Type B pancreatic cell (in vitro differentiated cells): ENCODE measurements around the gene PGLYRP1. TPM values are rescaled to one million over a fixed set of nuclear protein-coding genes. Genes with fewer than 3 reads are reported as not detected.

Experiments used
- DNase-seq: peaks from one replicate; pipeline ENCODE4 v3.0.0; 2021; ENCODE audit warnings: mixed read lengths; ENCODE audit not compliant: unreplicated experiment; ENCODE audit errors: extremely low spot score
- H3K27ac Mint-ChIP-seq: 2 replicates; pipeline ENCODE4 v1.8.0; 2021; ENCODE audit warnings: mild to moderate bottlenecking, mixed read lengths
- H3K27me3 Mint-ChIP-seq: 2 replicates; pipeline ENCODE4 v1.8.0; 2021; ENCODE audit warnings: mixed read lengths
- H3K36me3 Mint-ChIP-seq: 2 replicates; pipeline ENCODE4 v1.8.0; 2021; ENCODE audit warnings: mixed read lengths
- H3K4me1 Mint-ChIP-seq: one replicate; pipeline ENCODE4 v1.8.0; 2021; ENCODE audit warnings: mixed read lengths; ENCODE audit not compliant: unreplicated experiment
- H3K4me3 Mint-ChIP-seq: 2 replicates; pipeline ENCODE4 v1.8.0; 2021; ENCODE audit warnings: mild to moderate bottlenecking, mixed read lengths
- H3K9me3 Mint-ChIP-seq: 2 replicates; pipeline ENCODE4 v1.8.0; 2021; ENCODE audit warnings: mixed read lengths
- CTCF ChIP-seq: fragments of 200-600 bp; sonication (generic); conservative IDR thresholded peaks from 2 replicates; pipeline ENCODE4 v1.5.0; 2021; ENCODE audit warnings: antibody characterized with exemption, mild to moderate bottlenecking
- total RNA-seq: library from RNA; stranded (reverse); gene quantifications from 2 replicates; pipeline ENCODE4 v1.2.1, GENCODE V29; 2021; ENCODE audit warnings: low replicate concordance

PGLYRP1 gene
- total RNA-seq, 1 donor from 2014 or later = not detected

GRCh38 chr19:46065486-46066071 is 42.7 kb upstream of the PGLYRP1 start:
- no peak overlapping the region for H3K4me3 Mint-ChIP-seq
- no peak for DNase-seq
- H3K4me1 Mint-ChIP-seq = no peaks in the 10 kb centered on the region
- H3K36me3 Mint-ChIP-seq = peaks cover 3% of the 10 kb centered on the region
- peaks cover 11% of the 10 kb centered on the region for H3K27me3 Mint-ChIP-seq
- H3K9me3 Mint-ChIP-seq = no peaks in the 10 kb centered on the region
- H3K27ac Mint-ChIP-seq = no peak overlapping the region
- TF ChIP-seq CTCF = no peak

GRCh38 chr19:46063201-46063600 is 40.3 kb upstream of the PGLYRP1 start:
- no peak overlapping the region for H3K4me3 Mint-ChIP-seq

GRCh38 chr19:46060012-46060411 is 37.2 kb upstream of the PGLYRP1 start:
- no peaks in the 10 kb centered on the region for H3K9me3 Mint-ChIP-seq
- peaks cover 13% of the 10 kb centered on the region for H3K27me3 Mint-ChIP-seq
- DNase-seq = no peak

More at GRCh38 chr19:46063201-46063600, 40.3 kb upstream of the PGLYRP1 start:
- Mint-ChIP-seq H3K27ac (no peak overlapping the region), H3K4me1 (no peaks in the 10 kb centered on the region), H3K27me3 (peaks cover 8% of the 10 kb centered on the region), H3K9me3 (no peaks in the 10 kb centered on the region), H3K36me3 (peaks cover 3% of the 10 kb centered on the region)
- DNase-seq = no peak
- no peak for TF ChIP-seq CTCF

GRCh38 chr19:46058778-46059177 is 35.9 kb upstream of the PGLYRP1 start:
- Mint-ChIP-seq H3K4me1 (peaks cover 8% of the 10 kb centered on the region), H3K27ac (no peak overlapping the region), H3K9me3 (no peaks in the 10 kb centered on the region), H3K27me3 (peaks cover 20% of the 10 kb centered on the region), H3K4me3 (no peak overlapping the region), H3K36me3 (no peaks in the 10 kb centered on the region)
- TF ChIP-seq CTCF = no peak
- no peak for DNase-seq

More at GRCh38 chr19:46060012-46060411, 37.2 kb upstream of the PGLYRP1 start:
- Mint-ChIP-seq H3K4me3 (no peak overlapping the region), H3K4me1 (peaks cover 8% of the 10 kb centered on the region), H3K27ac (no peak overlapping the region), H3K36me3 (peaks cover 3% of the 10 kb centered on the region)
- no peak for TF ChIP-seq CTCF

GRCh38 chr19:46056536-46056935 is 33.7 kb upstream of the PGLYRP1 start:
- Mint-ChIP-seq H3K36me3 (no peaks in the 10 kb centered on the region), H3K9me3 (no peaks in the 10 kb centered on the region), H3K4me1 (peaks cover 8% of the 10 kb centered on the region), H3K27me3 (peaks cover 33% of the 10 kb centered on the region), H3K27ac (no peak overlapping the region), H3K4me3 (no peak overlapping the region)
- DNase-seq = no peak
- TF ChIP-seq CTCF = no peak
